ENCODE data around the gene ZBTB21.

DNA sequence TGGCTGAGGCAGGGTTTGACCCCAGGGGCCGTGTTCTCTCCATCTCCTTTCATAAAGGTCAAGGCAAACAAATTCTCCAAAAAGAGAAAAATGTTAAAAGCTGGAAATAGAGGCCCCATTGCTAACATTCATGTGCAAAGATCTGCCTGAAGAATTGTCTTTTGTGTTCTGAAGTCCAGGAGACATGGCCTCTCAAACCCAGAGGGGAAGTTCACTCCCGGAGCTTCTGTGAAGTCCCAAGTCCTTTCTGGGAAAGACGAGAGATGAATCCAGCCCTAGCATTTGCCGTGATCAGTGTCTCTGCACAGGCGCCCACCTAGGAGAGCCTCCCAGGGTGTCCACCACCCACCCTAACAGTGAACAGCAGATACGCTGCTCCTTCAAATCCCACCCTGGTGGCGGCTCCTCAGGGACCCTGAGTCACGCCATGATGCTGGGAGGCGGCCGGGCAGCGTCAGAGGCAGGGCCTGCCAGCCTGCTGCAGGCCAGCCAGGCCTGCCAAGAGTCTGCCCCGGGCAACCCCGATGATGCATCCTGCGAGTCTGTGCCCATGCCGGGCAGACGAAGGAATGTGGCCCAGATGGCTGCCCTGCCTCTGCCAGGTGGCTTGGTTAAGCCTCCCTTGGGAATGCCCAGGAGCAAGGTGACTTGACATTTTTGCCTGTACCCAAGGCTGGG, 51.1 kb downstream of the ZBTB21 start:
- TF ChIP-seq MYC (IDR thresholded peaks at IDR 0.05; ENCODE audit: borderline replicate concordance, low read length) (no peak), EP300 (IDR thresholded peaks at IDR 0.05) (no peak), POLR2A (IDR thresholded peaks at IDR 0.05; ENCODE audit: low read length) (no peak), HDAC2 (IDR thresholded peaks at IDR 0.05) (no peak), FOSL2 (IDR thresholded peaks at IDR 0.05) (no peak), FOSL2 (CRISPR knock-in tag; IDR thresholded peaks at IDR 0.05) (no peak), SMC3 (IDR thresholded peaks at IDR 0.05) (no peak), RAD21 (conservative IDR thresholded peaks at IDR 0.05 in 1 of 2, IDR thresholded peaks at IDR 0.05 in 1 of 2) (no peak), MAFK (IDR thresholded peaks at IDR 0.05; ENCODE audit: partially characterized antibody) (peak; percentile 3), RFX5 (IDR thresholded peaks at IDR 0.05) (no peak)
- TF ChIP-seq, protein P1, sequence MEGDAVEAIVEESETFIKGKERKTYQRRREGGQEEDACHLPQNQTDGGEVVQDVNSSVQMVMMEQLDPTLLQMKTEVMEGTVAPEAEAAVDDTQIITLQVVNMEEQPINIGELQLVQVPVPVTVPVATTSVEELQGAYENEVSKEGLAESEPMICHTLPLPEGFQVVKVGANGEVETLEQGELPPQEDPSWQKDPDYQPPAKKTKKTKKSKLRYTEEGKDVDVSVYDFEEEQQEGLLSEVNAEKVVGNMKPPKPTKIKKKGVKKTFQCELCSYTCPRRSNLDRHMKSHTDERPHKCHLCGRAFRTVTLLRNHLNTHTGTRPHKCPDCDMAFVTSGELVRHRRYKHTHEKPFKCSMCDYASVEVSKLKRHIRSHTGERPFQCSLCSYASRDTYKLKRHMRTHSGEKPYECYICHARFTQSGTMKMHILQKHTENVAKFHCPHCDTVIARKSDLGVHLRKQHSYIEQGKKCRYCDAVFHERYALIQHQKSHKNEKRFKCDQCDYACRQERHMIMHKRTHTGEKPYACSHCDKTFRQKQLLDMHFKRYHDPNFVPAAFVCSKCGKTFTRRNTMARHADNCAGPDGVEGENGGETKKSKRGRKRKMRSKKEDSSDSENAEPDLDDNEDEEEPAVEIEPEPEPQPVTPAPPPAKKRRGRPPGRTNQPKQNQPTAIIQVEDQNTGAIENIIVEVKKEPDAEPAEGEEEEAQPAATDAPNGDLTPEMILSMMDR (IDR thresholded peaks at IDR 0.05), result no peak
- TF ChIP-seq, protein P2, sequence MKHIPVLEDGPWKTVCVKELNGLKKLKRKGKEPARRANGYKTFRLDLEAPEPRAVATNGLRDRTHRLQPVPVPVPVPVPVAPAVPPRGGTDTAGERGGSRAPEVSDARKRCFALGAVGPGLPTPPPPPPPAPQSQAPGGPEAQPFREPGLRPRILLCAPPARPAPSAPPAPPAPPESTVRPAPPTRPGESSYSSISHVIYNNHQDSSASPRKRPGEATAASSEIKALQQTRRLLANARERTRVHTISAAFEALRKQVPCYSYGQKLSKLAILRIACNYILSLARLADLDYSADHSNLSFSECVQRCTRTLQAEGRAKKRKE (CRISPR knock-in tag; IDR thresholded peaks at IDR 0.05; ENCODE audit: low read depth), result no peak
- TF ChIP-seq, protein P3, sequence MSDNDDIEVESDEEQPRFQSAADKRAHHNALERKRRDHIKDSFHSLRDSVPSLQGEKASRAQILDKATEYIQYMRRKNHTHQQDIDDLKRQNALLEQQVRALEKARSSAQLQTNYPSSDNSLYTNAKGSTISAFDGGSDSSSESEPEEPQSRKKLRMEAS (IDR thresholded peaks at IDR 0.05), result no peak
- TF ChIP-seq, protein P4, sequence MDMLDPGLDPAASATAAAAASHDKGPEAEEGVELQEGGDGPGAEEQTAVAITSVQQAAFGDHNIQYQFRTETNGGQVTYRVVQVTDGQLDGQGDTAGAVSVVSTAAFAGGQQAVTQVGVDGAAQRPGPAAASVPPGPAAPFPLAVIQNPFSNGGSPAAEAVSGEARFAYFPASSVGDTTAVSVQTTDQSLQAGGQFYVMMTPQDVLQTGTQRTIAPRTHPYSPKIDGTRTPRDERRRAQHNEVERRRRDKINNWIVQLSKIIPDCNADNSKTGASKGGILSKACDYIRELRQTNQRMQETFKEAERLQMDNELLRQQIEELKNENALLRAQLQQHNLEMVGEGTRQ (IDR thresholded peaks at IDR 0.05), result no peak
- TF ChIP-seq, protein P5, sequence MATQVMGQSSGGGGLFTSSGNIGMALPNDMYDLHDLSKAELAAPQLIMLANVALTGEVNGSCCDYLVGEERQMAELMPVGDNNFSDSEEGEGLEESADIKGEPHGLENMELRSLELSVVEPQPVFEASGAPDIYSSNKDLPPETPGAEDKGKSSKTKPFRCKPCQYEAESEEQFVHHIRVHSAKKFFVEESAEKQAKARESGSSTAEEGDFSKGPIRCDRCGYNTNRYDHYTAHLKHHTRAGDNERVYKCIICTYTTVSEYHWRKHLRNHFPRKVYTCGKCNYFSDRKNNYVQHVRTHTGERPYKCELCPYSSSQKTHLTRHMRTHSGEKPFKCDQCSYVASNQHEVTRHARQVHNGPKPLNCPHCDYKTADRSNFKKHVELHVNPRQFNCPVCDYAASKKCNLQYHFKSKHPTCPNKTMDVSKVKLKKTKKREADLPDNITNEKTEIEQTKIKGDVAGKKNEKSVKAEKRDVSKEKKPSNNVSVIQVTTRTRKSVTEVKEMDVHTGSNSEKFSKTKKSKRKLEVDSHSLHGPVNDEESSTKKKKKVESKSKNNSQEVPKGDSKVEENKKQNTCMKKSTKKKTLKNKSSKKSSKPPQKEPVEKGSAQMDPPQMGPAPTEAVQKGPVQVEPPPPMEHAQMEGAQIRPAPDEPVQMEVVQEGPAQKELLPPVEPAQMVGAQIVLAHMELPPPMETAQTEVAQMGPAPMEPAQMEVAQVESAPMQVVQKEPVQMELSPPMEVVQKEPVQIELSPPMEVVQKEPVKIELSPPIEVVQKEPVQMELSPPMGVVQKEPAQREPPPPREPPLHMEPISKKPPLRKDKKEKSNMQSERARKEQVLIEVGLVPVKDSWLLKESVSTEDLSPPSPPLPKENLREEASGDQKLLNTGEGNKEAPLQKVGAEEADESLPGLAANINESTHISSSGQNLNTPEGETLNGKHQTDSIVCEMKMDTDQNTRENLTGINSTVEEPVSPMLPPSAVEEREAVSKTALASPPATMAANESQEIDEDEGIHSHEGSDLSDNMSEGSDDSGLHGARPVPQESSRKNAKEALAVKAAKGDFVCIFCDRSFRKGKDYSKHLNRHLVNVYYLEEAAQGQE (IDR thresholded peaks at IDR 0.05), result no peak

Data from A549 (cell line).